H1 (cell line): Measurements from ENCODE around the gene TMEM117. TPM values are rescaled to one million over a fixed set of nuclear protein-coding genes. Genes with fewer than 3 reads are reported as not detected.

ENCODE experiments used
- CTCF ChIA-PET: fragments of 300-600 bp; sonication (Branson Sonifier 250); formaldehyde crosslinking; loops from one replicate; lab custom pipeline; 2021; ENCODE audit not compliant: partially characterized antibody; lab: Charles Lee
- POLR2A ChIA-PET: fragments of 300-600 bp; sonication (Branson Sonifier 250); formaldehyde crosslinking; loops from one replicate; lab custom pipeline; 2021; ENCODE audit warnings: inconsistent platforms; ENCODE audit not compliant: partially characterized antibody; lab: Charles Lee
- DNase-seq, 2 experiments: peaks; one replicate each; pipeline versions ENCODE4 v3.0.0 to v3.0.0-alpha.2; 2010 to 2022; ENCODE audit warnings: low spot score in 2 of 2, low read depth in 1 of 2, mixed read lengths in 1 of 2
- FAIRE-seq: peaks from 2 replicates; lab custom pipeline; 2011; peaks lifted over from hg19 to GRCh38; lab: Jason Lieb, UNC
- H2AFZ ChIP-seq: 2 replicates; pipeline ENCODE4 v1.8.1; 2012; ENCODE audit warnings: low read length, inconsistent platforms
- H2AK5ac ChIP-seq: 2 replicates; pipeline ENCODE4 v1.6.1; 2013; ENCODE audit warnings: low read depth, low read length
- H2BK120ac ChIP-seq: replicated peaks from 2 replicates; pipeline ENCODE3; 2013; ENCODE audit warnings: low read depth, low read length, inconsistent platforms
- H2BK12ac ChIP-seq: 2 replicates; pipeline ENCODE4 v1.6.1; 2013; ENCODE audit warnings: low read depth, low read length
- H2BK15ac ChIP-seq: 2 replicates; pipeline ENCODE4 v1.6.1; 2013; ENCODE audit warnings: low read length
- H2BK20ac ChIP-seq: 2 replicates; pipeline ENCODE4 v1.6.1; 2013; ENCODE audit warnings: low read length
- H2BK5ac ChIP-seq: 2 replicates; pipeline ENCODE4 v1.6.1; 2013; ENCODE audit warnings: low read depth, low read length
- H3K14ac ChIP-seq: 2 replicates; pipeline ENCODE4 v1.6.1; 2013; ENCODE audit warnings: inconsistent platforms; ENCODE audit not compliant: insufficient read length
- H3K18ac ChIP-seq: 2 replicates; pipeline ENCODE4 v1.6.1; 2013; ENCODE audit warnings: low read length; ENCODE audit errors: extremely low read depth
- H3K23ac ChIP-seq: 2 replicates; pipeline ENCODE4 v1.6.1; 2013; ENCODE audit warnings: inconsistent platforms; ENCODE audit not compliant: insufficient read length
- H3K23me2 ChIP-seq: 2 replicates; pipeline ENCODE4 v1.6.1; 2013; ENCODE audit warnings: low read depth, low read length
- H3K27ac ChIP-seq: 2 replicates; pipeline ENCODE4 v1.6.1; 2011; ENCODE audit warnings: low read depth, low read length, inconsistent platforms
- H3K27me3 ChIP-seq, 4 experiments: replicated peaks in 1 of 4; 1 replicate in 1 of 4; 2 replicates in 3 of 4; pipeline versions ENCODE4 v1.6.1 to v1.8.1; 2011 to 2013; ENCODE audit warnings: low read length in 3 of 4, mild to moderate bottlenecking in 3 of 4, inconsistent platforms in 2 of 4, mixed read lengths in 2 of 4, moderate library complexity in 1 of 4; ENCODE audit not compliant: control insufficient read depth in 3 of 4, insufficient read depth in 3 of 4; ENCODE audit errors: extremely low read depth in 1 of 4
- H3K36me3 ChIP-seq, 4 experiments: 2 replicates each; pipeline versions ENCODE4 v1.6.1 to v1.8.1; 2011 to 2013; ENCODE audit warnings: mild to moderate bottlenecking in 4 of 4, low read length in 3 of 4, moderate library complexity in 2 of 4, control low read depth in 1 of 4, inconsistent platforms in 1 of 4; ENCODE audit not compliant: insufficient read depth in 4 of 4, control insufficient read depth in 2 of 4
- H3K4ac ChIP-seq: replicated peaks from 2 replicates; pipeline ENCODE3; 2013; ENCODE audit warnings: low read length, low read depth, mixed read lengths, inconsistent platforms; ENCODE audit not compliant: insufficient read length
- H3K4me1 ChIP-seq, 4 experiments: replicated peaks in 1 of 4; 1 replicate in 1 of 4; 2 replicates in 3 of 4; pipeline versions ENCODE4 v1.6.1 to v1.8.1; 2011 to 2013; ENCODE audit warnings: low read length in 3 of 4, inconsistent platforms in 2 of 4, mixed read lengths in 1 of 4; ENCODE audit not compliant: insufficient read depth in 4 of 4, control insufficient read depth in 3 of 4
- H3K4me2 ChIP-seq, 2 experiments: 2 replicates each; pipeline versions ENCODE4 v1.6.1 to v1.8.1; 2011 to 2013; ENCODE audit warnings: low read depth in 2 of 2, low read length in 2 of 2, control low read depth in 1 of 2, inconsistent platforms in 1 of 2, mild to moderate bottlenecking in 1 of 2; ENCODE audit not compliant: insufficient read depth in 1 of 2
- H3K4me3 ChIP-seq, 4 experiments: fragments of 200-600, 300-600 bp in 1 of 4; sonication (generic), shearing (Covaris generic), sonication (Bioruptor Twin) in 1 of 4; 2 replicates each; pipeline versions ENCODE4 v1.5.1 to v1.8.1; 2011 to 2016; ENCODE audit warnings: low read length in 4 of 4, low read depth in 3 of 4, control low read depth in 2 of 4, inconsistent platforms in 2 of 4, mild to moderate bottlenecking in 2 of 4, mixed read lengths in 1 of 4, moderate library complexity in 1 of 4; ENCODE audit not compliant: insufficient read depth in 2 of 4; ENCODE audit errors: extremely low read depth in 1 of 4
- H3K56ac ChIP-seq: replicated peaks from 2 replicates; pipeline ENCODE3; 2013; ENCODE audit warnings: low read depth, mild to moderate bottlenecking, mixed read lengths, low read length, inconsistent platforms; ENCODE audit not compliant: insufficient read length
- H3K79me1 ChIP-seq: 2 replicates; pipeline ENCODE4 v1.6.1; 2013; ENCODE audit warnings: low read depth, low read length, control low read depth
- H3K79me2 ChIP-seq, 2 experiments: 2 replicates each; pipeline versions ENCODE4 v1.6.1 to v1.8.1; 2012 to 2013; ENCODE audit warnings: low read length in 2 of 2, mild to moderate bottlenecking in 2 of 2, inconsistent platforms in 1 of 2; ENCODE audit not compliant: insufficient read depth in 2 of 2, control insufficient read depth in 1 of 2
- H3K9ac ChIP-seq, 4 experiments: replicated peaks in 1 of 4; 1 replicate in 1 of 4; 2 replicates in 3 of 4; pipeline versions ENCODE4 v1.6.1 to v1.8.1; 2011 to 2013; ENCODE audit warnings: low read depth in 3 of 4, low read length in 3 of 4, control low read depth in 2 of 4, mild to moderate bottlenecking in 2 of 4, moderate library complexity in 2 of 4, inconsistent platforms in 1 of 4; ENCODE audit errors: extremely low read depth in 1 of 4
- H3K9me3 ChIP-seq, 2 experiments: 2 replicates each; pipeline versions ENCODE4 v1.6.1 to v1.8.1; 2012 to 2013; ENCODE audit warnings: mild to moderate bottlenecking in 2 of 2, moderate library complexity in 2 of 2, control low read depth in 1 of 2, inconsistent platforms in 1 of 2, low read depth in 1 of 2, low read length in 1 of 2, mixed read lengths in 1 of 2; ENCODE audit not compliant: insufficient read depth in 2 of 2
- H4K20me1 ChIP-seq, 2 experiments: replicated peaks in 1 of 2; 2 replicates each; pipeline versions ENCODE3 to v1.8.1; 2011 to 2013; ENCODE audit warnings: inconsistent platforms in 2 of 2, low read length in 2 of 2, mild to moderate bottlenecking in 1 of 2; ENCODE audit not compliant: insufficient read depth in 2 of 2, control insufficient read depth in 1 of 2
- H4K5ac ChIP-seq: 2 replicates; pipeline ENCODE4 v1.6.1; 2013; ENCODE audit warnings: low read length, low read depth, mixed read lengths, inconsistent platforms; ENCODE audit not compliant: insufficient read length
- H4K8ac ChIP-seq: 2 replicates; pipeline ENCODE4 v1.8.0; 2013; ENCODE audit warnings: mild to moderate bottlenecking, moderate library complexity, low read length, inconsistent platforms; ENCODE audit not compliant: insufficient read depth; ENCODE audit errors: extremely low read depth
- H4K91ac ChIP-seq: replicated peaks from 2 replicates; pipeline ENCODE3; 2013; ENCODE audit warnings: low read length, mixed read lengths, inconsistent platforms; ENCODE audit not compliant: insufficient read length
- RAD21 ChIP-seq, 2 experiments: IDR thresholded peaks in 1 of 2; conservative IDR thresholded peaks in 1 of 2; 2 replicates each; pipeline ENCODE4 v1.6.1; 2011; ENCODE audit warnings: low read depth in 2 of 2, low read length in 2 of 2, improper control_type of control experiment in 1 of 2, inconsistent platforms in 1 of 2, mild to moderate bottlenecking in 1 of 2, moderate library complexity in 1 of 2
- TEAD4 ChIP-seq: IDR thresholded peaks from 2 replicates; pipeline ENCODE4 v1.6.1; 2012; ENCODE audit warnings: low read depth, low read length, inconsistent platforms, mixed read lengths
- WGBS, 2 experiments: shearing (Covaris generic) in 1 of 2; methylation state at CpG; one replicate each; pipeline versions ENCODE4 v1.1.6 to v1.1.7; 2013 to 2015; ENCODE audit warnings: low lambda C conversion rate in 2 of 2, mixed read lengths in 2 of 2, inconsistent platforms in 1 of 2, low coverage in 1 of 2, missing lambda C conversion rate in 1 of 2; ENCODE audit not compliant: insufficient replicate concordance in 2 of 2, insufficient coverage in 1 of 2, insufficient read length in 1 of 2; ENCODE audit errors: extremely low coverage in 1 of 2, missing lambda C conversion rate in 1 of 2; 5-methylcytosine and 5-hydroxymethylcytosine counted together
- polyA plus RNA-seq, 7 experiments: library from polyadenylated mRNA; depleted of rRNA in 3 of 7; stranded (reverse) in 5 of 7; unstranded in 2 of 7; fragments of >200 nt in 5 of 7; fragments of 200-250 nt in 2 of 7; gene quantifications; 1 replicate in 5 of 7; 2 replicates in 1 of 7; 4 replicates in 1 of 7; pipeline versions ENCODE4 v1.2.1 to v1.2.3, GENCODE V29; 2011 to 2013; ENCODE audit warnings: missing spikeins in 2 of 7, mixed read lengths in 2 of 7
- total RNA-seq: library from RNA; stranded (reverse); fragmentation: NEBNext Ultra II Directional; extraction: Animal tissue kit (Norgen Biotek cat#: 25700); gene quantifications from 2 replicates; pipeline ENCODE4 v1.2.1, GENCODE V29; 2021
- TF ChIP-seq, protein P1 (sequence below), 3 experiments: IDR thresholded peaks; 1 replicate in 2 of 3; 2 replicates in 1 of 3; pipeline versions ENCODE4 v1.5.1 to v1.6.1; 2011; ENCODE audit warnings: low read length in 3 of 3, mild to moderate bottlenecking in 3 of 3, inconsistent platforms in 2 of 3, low read depth in 1 of 3, moderate library complexity in 1 of 3; ENCODE audit not compliant: insufficient read depth in 1 of 3; ENCODE audit errors: control extremely low read depth in 1 of 3

Gene TMEM117
- total and polyA plus RNA-seq, 2 of the 8 experiments (the other 6 are each of a cell fraction or from before 2014, with no cell fraction given) = 0.80 to 1.4 TPM

DNA sequence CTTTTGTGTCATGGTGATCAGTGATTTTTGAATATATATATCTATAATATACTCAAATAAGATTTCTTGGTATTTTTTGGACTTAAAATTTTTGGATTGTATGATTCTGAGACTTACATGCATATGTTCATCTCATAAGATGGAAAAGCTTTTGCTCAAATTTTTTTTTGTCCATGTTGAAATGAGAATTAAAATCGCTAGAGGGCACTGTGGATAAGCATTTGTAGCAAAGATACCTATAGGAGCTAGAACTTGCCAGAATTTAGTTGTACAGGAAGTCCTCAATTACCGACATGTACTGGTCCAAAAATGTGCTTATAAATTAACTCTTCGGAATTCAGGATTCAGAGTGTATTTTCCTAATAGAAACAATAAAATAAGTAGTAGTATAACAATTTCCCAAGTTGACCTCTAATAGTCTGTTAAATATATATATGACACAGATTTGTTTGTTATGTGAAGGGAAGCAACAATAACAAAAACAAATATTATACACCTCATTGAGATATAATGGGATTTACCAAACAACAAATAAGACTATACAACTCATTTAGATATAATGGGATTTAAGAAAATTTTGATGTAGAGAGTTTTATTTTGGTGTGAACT is 179.6 kb downstream of the TMEM117 start:
- no peak overlapping the region for H3K4ac ChIP-seq
- H3K36me3 ChIP-seq = no peaks in the 10 kb centered on the region
- DNase-seq = no peak
- H4K5ac ChIP-seq = no peak overlapping the region
- H3K14ac ChIP-seq = no peak overlapping the region
- TF ChIP-seq RAD21 (IDR thresholded peaks at IDR 0.05 in 1 of 2, conservative IDR thresholded peaks at IDR 0.05 in 1 of 2; ENCODE audit: low read depth in 2 of 2, low read length in 2 of 2) = peak; percentile 79 to 83
- TF ChIP-seq, protein P1, sequence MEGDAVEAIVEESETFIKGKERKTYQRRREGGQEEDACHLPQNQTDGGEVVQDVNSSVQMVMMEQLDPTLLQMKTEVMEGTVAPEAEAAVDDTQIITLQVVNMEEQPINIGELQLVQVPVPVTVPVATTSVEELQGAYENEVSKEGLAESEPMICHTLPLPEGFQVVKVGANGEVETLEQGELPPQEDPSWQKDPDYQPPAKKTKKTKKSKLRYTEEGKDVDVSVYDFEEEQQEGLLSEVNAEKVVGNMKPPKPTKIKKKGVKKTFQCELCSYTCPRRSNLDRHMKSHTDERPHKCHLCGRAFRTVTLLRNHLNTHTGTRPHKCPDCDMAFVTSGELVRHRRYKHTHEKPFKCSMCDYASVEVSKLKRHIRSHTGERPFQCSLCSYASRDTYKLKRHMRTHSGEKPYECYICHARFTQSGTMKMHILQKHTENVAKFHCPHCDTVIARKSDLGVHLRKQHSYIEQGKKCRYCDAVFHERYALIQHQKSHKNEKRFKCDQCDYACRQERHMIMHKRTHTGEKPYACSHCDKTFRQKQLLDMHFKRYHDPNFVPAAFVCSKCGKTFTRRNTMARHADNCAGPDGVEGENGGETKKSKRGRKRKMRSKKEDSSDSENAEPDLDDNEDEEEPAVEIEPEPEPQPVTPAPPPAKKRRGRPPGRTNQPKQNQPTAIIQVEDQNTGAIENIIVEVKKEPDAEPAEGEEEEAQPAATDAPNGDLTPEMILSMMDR (IDR thresholded peaks at IDR 0.05; ENCODE audit: control extremely low read depth in 1 of 3, insufficient read depth in 1 of 3, low read depth in 1 of 3, low read length in 3 of 3) = peak in 2 of 3 experiments; percentile 33 to 47; a peak in 2 of 4 replicates
- no peak for TF ChIP-seq TEAD4
- H3K9ac ChIP-seq = no peak overlapping the region
- no peak overlapping the region for H2BK5ac ChIP-seq
- no peak overlapping the region for H3K23ac ChIP-seq
- no peak overlapping the region for H2BK12ac ChIP-seq
- H3K4me3 ChIP-seq = no peak overlapping the region
- H3K4me1 ChIP-seq = no peaks in the 10 kb centered on the region; a peak in 1 of 7 replicates
- no peak overlapping the region for H2BK20ac ChIP-seq
- no peaks in the 10 kb centered on the region for H3K23me2 ChIP-seq
- H3K79me1 ChIP-seq = no peaks in the 10 kb centered on the region
- no peak overlapping the region for H3K4me2 ChIP-seq
- H3K27me3 ChIP-seq = no peaks in the 10 kb centered on the region
- 25% methylated on average over 3 of the region's 3 CpGs; no CpG with 5 or more reads in 1 of the 2 experiments for WGBS, 2 experiments
- H3K27ac ChIP-seq = no peak overlapping the region
- H4K8ac ChIP-seq = no peak overlapping the region
- FAIRE-seq = no peak
- H2BK120ac ChIP-seq = no peak overlapping the region
- H3K18ac ChIP-seq = no peak overlapping the region
- H3K9me3 ChIP-seq = no peaks in the 10 kb centered on the region
- H4K20me1 ChIP-seq = no peaks in the 10 kb centered on the region
- CTCF ChIA-PET = interaction anchor here (0.6 to 4.6 kb wide), 14 partner anchors 8 to 915 kb away, joined by 3 to 34 read pairs (median 4); no protein-coding TSS in a partner anchor
- no peak overlapping the region for H4K91ac ChIP-seq
- H3K56ac ChIP-seq = no peak overlapping the region
- H3K79me2 ChIP-seq = no peaks in the 10 kb centered on the region
- POLR2A ChIA-PET = no interaction called here
- H2BK15ac ChIP-seq = no peak overlapping the region
- H2AFZ ChIP-seq = no peak overlapping the region
- H2AK5ac ChIP-seq = no peak overlapping the region
